ENCODE measurements around the gene PIP5KL1.

The PIP5KL1 gene

GRCh38 chr9:127974001-127974768 is 43.6 kb upstream of the PIP5KL1 start:
- Histone ChIP-seq H3K9me3 (ENCODE audit: low read length) (no peaks in the 10 kb centered on the region), H3K36me3 (ENCODE audit: insufficient read depth, low read length) (no peaks in the 10 kb centered on the region), H3K4me1 (ENCODE audit: insufficient read depth, low read length) (peaks cover 90% of the 10 kb centered on the region), H3K4me3 (ENCODE audit: low read depth in 1 of 2, low read length in 2 of 2) (peak overlapping the region in 1 of 2 donors; percentile 45), H3K9ac (ENCODE audit: low read length) (peak overlapping the region; percentile 54), H3K27me3 (ENCODE audit: control insufficient read depth in 1 of 2, insufficient read depth in 2 of 2, low read length in 2 of 2) (no peaks in the 10 kb centered on the region), H3K27ac (ENCODE audit: low read depth, low read length) (peak overlapping the region; percentile 90)

GRCh38 chr9:127973169-127974000 is 42.8 kb upstream of the PIP5KL1 start:
- Histone ChIP-seq H3K4me1 (ENCODE audit: insufficient read depth, low read length) (peaks cover 98% of the 10 kb centered on the region), H3K9me3 (ENCODE audit: low read length) (no peaks in the 10 kb centered on the region), H3K4me3 (ENCODE audit: low read depth in 1 of 2, low read length in 2 of 2) (peak overlapping the region in 1 of 2 donors; percentile 45), H3K27ac (ENCODE audit: low read depth, low read length) (peak overlapping the region; percentile 90), H3K36me3 (ENCODE audit: insufficient read depth, low read length) (no peaks in the 10 kb centered on the region), H3K27me3 (ENCODE audit: control insufficient read depth in 1 of 2, insufficient read depth in 2 of 2, low read length in 2 of 2) (no peaks in the 10 kb centered on the region), H3K9ac (ENCODE audit: low read length) (peak overlapping the region; percentile 54)

DNA sequence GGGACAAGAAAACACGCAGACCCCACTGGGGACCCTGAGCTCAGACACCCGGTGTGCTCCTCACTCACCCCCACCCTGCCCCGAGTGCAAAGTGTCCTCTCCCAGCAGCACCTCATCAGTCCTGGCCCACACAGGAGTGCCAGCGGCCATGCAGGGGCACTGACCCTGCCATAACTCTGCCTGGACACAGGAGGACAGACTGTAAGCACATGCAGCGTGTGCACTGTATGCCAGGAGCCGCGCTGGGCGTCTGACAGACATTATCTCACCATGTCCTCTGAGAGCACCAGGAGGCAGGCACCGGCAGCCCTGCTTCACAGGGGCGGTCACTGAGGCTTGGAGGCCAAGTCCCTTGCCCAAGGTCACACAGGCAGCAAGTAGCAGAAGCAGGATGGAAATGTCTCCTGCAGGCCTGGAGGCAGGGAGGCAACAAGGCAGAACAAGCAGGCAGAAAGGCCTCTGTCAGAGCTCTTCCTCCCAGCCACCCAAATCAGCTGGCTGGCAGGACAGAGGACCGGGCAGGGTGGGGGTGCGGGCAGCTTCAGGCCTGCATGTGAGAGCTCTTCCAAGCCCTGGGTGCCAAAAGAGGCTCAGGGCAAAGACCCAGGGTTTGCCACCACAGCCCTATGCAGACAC is 41.8 kb upstream of the PIP5KL1 start:
- Histone ChIP-seq H3K27ac (ENCODE audit: low read depth, low read length) (peak overlapping the region; percentile 90), H3K27me3 (ENCODE audit: control insufficient read depth in 1 of 2, insufficient read depth in 2 of 2, low read length in 2 of 2) (no peaks in the 10 kb centered on the region), H3K36me3 (ENCODE audit: insufficient read depth, low read length) (no peaks in the 10 kb centered on the region), H3K4me3 (ENCODE audit: low read depth in 1 of 2, low read length in 2 of 2) (peak overlapping the region; percentile 17 to 39), H3K4me1 (ENCODE audit: insufficient read depth, low read length) (peaks cover 99% of the 10 kb centered on the region), H3K9me3 (ENCODE audit: low read length) (no peaks in the 10 kb centered on the region), H3K9ac (ENCODE audit: low read length) (peak overlapping the region; percentile 54)

DNA sequence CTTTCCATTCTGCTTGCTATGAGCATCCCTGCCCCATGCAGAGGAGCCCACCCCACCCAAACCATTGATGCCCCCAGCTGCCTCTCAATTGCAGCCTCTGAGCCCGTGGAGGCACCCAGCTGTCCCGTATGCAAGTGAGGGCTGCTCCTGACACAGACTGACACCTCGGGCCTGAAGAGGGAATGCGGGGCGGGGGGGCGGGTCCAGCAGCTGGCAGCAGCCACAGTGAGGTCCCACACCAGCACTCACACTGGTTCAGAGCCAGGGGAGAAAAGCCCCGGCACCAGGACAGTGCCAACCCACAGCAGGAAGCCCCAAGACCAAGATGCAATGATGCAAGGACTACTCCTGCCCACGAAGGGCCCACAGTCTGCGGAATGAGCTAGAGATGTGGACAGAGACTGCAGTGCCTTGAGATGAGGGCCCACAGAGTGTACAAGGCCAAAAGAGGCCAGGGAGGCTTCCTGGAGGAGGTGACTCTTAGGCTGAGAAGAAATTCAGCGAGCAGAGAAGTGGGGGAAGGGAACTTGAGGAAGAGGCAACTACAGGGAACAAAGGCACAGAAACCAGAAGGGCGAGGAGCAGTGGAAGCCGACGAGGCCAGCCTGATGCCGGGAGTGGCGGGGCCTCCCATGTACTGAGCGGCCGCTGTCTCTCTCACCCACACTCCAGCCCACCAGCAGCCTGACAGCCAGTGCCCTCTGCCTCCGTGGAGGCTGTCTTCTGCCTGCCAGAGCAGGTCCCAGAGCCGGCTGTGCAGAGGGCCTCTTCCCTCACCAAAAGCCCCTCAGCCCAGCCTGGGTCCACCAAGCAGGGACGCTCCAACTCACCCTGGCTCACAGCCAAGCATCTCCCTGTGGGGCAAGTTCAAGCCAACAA is 41.0 kb upstream of the PIP5KL1 start:
- no peaks in the 10 kb centered on the region for H3K27me3 ChIP-seq (ENCODE audit: control insufficient read depth in 1 of 2, insufficient read depth in 2 of 2, low read length in 2 of 2)
- peak overlapping the region; percentile 17 to 39 for H3K4me3 ChIP-seq (ENCODE audit: low read depth in 1 of 2, low read length in 2 of 2)
- peak overlapping the region; percentile 94 for H3K27ac ChIP-seq (ENCODE audit: low read depth, low read length)
- H3K9ac ChIP-seq (ENCODE audit: low read length): peak overlapping the region; percentile 54
- H3K9me3 ChIP-seq (ENCODE audit: low read length): no peaks in the 10 kb centered on the region
- no peaks in the 10 kb centered on the region for H3K36me3 ChIP-seq (ENCODE audit: insufficient read depth, low read length)
- peaks cover 99% of the 10 kb centered on the region for H3K4me1 ChIP-seq (ENCODE audit: insufficient read depth, low read length)

DNA sequence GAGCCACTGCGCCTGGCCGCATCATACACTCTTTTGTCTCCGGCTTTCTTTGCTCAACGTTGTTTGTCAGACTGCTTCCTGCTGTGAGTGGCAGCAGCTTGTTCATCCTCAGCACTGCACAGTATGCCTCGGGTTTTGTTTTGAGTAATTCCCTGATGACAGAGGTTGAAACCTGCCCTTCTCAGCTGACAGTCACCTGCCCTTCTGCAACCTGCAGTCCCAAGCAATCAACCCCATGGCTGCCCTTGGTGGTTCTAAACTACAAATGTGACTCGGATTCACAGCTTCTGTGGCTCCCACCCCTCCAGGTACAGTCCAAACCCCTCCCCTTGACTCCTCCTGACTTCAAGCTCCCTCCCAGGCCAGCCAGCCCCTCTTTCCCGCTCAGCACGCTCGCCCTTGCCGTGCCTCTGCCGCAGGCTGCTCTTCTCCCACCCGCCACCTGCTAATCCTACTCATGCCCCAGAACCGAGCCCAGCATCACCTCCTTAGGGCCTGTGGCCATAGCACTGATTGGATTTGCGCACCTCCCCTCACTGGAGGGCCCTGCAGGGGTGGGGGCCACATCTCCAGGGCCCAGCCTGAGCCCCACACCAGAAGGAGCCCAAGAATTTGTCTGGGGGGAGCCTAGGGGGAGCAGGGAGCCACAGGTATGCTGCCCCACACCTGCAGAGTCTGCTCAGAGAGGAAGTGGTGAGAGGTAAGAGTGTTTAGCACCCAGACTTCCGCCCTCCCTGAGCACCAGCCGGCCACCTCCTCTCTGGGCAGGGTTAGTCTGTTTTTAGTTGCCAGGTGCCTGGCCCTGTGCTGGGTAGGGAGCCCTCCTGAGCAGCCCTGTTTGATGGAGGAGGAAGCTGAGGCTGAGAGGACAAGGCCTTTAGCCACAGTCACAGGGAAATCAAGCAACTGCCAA is 40.1 kb upstream of the PIP5KL1 start:
- peaks cover 99% of the 10 kb centered on the region for H3K4me1 ChIP-seq (ENCODE audit: insufficient read depth, low read length)
- no peaks in the 10 kb centered on the region for H3K27me3 ChIP-seq (ENCODE audit: control insufficient read depth in 1 of 2, insufficient read depth in 2 of 2, low read length in 2 of 2)
- no peaks in the 10 kb centered on the region for H3K9me3 ChIP-seq (ENCODE audit: low read length)
- H3K9ac ChIP-seq (ENCODE audit: low read length): no peak overlapping the region
- peak overlapping the region; percentile 94 for H3K27ac ChIP-seq (ENCODE audit: low read depth, low read length)
- no peaks in the 10 kb centered on the region for H3K36me3 ChIP-seq (ENCODE audit: insufficient read depth, low read length)
- no peak overlapping the region for H3K4me3 ChIP-seq (ENCODE audit: low read depth in 1 of 2, low read length in 2 of 2)

DNA sequence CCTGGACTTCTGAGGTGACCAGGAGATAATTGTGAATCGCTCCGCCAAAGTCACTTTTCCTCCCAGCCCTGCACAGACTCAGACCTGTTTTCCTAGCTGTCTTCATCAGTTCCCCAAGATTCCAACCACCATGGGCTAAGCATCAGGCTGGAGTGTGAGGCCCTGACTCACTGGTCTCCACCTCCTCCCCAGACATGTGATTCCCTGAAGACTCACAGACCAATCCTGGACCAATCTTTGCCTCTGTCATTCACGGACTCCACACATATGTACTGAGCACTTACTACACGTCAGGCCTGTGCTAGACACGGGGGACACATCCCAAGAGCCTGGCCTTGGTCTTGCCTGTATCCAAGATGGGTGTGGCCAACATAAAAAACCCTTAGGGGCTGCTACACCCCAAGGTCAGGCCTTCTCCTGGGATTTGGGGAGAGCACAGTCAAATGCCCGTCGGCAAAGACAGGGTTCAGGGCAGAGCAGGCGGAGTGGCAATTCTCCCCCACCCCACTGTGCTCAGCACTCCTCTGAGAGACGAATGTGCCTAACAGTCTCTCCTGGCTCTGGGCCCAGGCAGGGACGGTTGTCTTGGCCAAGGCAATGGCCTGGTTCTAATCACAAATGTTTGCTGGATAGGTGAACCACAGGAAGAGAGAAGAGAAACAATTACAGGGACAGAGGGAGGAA is 38.3 kb upstream of the PIP5KL1 start:
- H3K9ac ChIP-seq (ENCODE audit: low read length): peak overlapping the region; percentile 63
- H3K27me3 ChIP-seq (ENCODE audit: control insufficient read depth in 1 of 2, insufficient read depth in 2 of 2, low read length in 2 of 2): no peaks in the 10 kb centered on the region
- no peaks in the 10 kb centered on the region for H3K36me3 ChIP-seq (ENCODE audit: insufficient read depth, low read length)
- no peaks in the 10 kb centered on the region for H3K9me3 ChIP-seq (ENCODE audit: low read length)
- peaks cover 97% of the 10 kb centered on the region for H3K4me1 ChIP-seq (ENCODE audit: insufficient read depth, low read length)
- H3K27ac ChIP-seq (ENCODE audit: low read depth, low read length): peak overlapping the region; percentile 94
- peak overlapping the region in 1 of 2 donors; percentile 25 for H3K4me3 ChIP-seq (ENCODE audit: low read depth in 1 of 2, low read length in 2 of 2)

DNA sequence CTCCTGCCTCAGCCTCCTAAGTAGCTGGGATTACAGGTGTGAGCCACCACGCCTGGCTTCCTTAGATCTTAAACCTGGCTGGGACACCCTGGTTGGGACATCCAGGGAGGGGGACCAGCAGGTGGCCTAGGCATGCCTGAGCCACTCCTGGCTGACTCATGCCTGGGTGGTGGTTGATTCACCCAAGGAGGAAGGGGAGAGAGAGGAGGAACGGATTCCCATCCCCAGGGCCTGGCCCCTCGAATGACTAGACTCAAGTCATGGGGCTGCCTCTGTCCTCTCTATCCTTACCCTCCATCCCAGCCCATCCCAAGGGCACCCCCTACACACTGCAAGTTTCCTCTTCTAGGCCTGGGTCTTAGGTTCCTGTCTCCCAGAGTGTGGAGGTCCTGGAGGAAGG is 37.5 kb upstream of the PIP5KL1 start:
- no peaks in the 10 kb centered on the region for H3K9me3 ChIP-seq (ENCODE audit: low read length)
- peak overlapping the region; percentile 63 for H3K9ac ChIP-seq (ENCODE audit: low read length)
- peak overlapping the region; percentile 94 for H3K27ac ChIP-seq (ENCODE audit: low read depth, low read length)
- H3K27me3 ChIP-seq (ENCODE audit: control insufficient read depth in 1 of 2, insufficient read depth in 2 of 2, low read length in 2 of 2): no peaks in the 10 kb centered on the region
- H3K4me1 ChIP-seq (ENCODE audit: insufficient read depth, low read length): peaks cover 97% of the 10 kb centered on the region
- peak overlapping the region in 1 of 2 donors; percentile 7 for H3K4me3 ChIP-seq (ENCODE audit: low read depth in 1 of 2, low read length in 2 of 2)
- H3K36me3 ChIP-seq (ENCODE audit: insufficient read depth, low read length): no peaks in the 10 kb centered on the region

DNA sequence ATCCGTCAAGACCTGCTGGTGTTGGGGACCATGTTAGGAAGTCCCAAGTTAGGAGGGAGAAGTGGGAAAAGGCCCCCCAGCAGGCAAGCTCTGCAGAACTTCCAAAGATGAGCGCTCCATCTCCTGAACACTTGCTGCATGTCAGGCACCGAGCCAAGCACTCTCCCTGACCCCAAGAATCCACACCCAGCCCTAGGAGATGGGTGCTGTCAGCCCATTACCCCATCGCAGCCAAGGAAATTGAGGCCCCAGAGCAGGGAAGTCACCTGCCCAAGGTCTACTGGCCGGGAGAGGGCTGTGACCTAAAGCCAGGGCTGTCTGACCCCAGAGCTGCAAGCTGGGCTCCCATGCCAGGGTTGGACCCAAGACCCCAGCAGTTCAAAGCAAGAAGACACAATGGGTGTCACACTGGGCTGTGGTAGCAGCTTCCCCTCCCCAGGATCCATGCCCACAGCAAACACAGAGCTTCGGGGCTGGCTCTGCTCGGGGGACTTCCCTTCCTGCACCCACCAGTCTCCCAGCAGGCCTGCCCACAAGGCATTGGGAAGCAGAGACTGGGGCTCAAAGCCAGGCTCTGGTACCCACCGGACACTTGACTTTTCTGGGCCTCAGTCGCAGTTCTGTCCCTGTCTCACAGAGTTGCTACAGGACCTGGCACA is 36.7 kb upstream of the PIP5KL1 start:
- H3K36me3 ChIP-seq (ENCODE audit: insufficient read depth, low read length): no peaks in the 10 kb centered on the region
- no peaks in the 10 kb centered on the region for H3K27me3 ChIP-seq (ENCODE audit: control insufficient read depth in 1 of 2, insufficient read depth in 2 of 2, low read length in 2 of 2)
- H3K4me1 ChIP-seq (ENCODE audit: insufficient read depth, low read length): peaks cover 97% of the 10 kb centered on the region
- H3K9me3 ChIP-seq (ENCODE audit: low read length): no peaks in the 10 kb centered on the region
- H3K9ac ChIP-seq (ENCODE audit: low read length): peak overlapping the region; percentile 51
- peak overlapping the region in 1 of 2 donors; percentile 7 for H3K4me3 ChIP-seq (ENCODE audit: low read depth in 1 of 2, low read length in 2 of 2)
- H3K27ac ChIP-seq (ENCODE audit: low read depth, low read length): peak overlapping the region; percentile 94

- H3K36me3 ChIP-seq (ENCODE audit: insufficient read depth, low read length): no peaks in the 10 kb centered on the region
- peak overlapping the region; percentile 3 for H3K9ac ChIP-seq (ENCODE audit: low read length)
- no peaks in the 10 kb centered on the region for H3K9me3 ChIP-seq (ENCODE audit: low read length)
- H3K4me1 ChIP-seq (ENCODE audit: insufficient read depth, low read length): peaks cover 97% of the 10 kb centered on the region
- H3K4me3 ChIP-seq (ENCODE audit: low read depth in 1 of 2, low read length in 2 of 2): peak overlapping the region in 1 of 2 donors; percentile 7
- H3K27ac ChIP-seq (ENCODE audit: low read depth, low read length): peak overlapping the region; percentile 94
- no peaks in the 10 kb centered on the region for H3K27me3 ChIP-seq (ENCODE audit: control insufficient read depth in 1 of 2, insufficient read depth in 2 of 2, low read length in 2 of 2)
These were observed 36.0 kb upstream of the PIP5KL1 start for GRCh38 chr9:127966416-127967150.

All from muscle layer of colon (tissue), 2 donors.